ENCODE measurements around the gene TRPM1.

DNA sequence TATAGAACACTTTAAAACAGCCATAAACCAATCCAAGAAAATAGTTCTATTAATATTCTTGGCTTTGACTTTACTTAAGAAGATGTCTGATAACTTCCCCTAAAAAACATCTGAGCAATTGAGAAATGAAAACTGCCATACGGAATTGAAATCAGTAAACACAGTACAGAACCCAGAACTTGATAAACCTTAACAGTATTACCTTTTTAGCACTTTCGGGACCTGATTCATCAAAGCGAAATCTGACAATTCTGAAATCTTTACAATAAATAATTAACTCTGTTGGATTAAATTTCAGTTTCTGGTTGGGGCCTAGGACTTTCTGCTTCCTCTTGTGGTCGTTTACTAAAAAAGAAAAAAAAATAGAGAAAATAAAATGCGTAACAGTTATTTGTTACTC is 127.4 kb downstream of the TRPM1 start:
- no peak for TF ChIP-seq POLR2A (IDR thresholded peaks at IDR 0.05)
- TF ChIP-seq, protein P1, sequence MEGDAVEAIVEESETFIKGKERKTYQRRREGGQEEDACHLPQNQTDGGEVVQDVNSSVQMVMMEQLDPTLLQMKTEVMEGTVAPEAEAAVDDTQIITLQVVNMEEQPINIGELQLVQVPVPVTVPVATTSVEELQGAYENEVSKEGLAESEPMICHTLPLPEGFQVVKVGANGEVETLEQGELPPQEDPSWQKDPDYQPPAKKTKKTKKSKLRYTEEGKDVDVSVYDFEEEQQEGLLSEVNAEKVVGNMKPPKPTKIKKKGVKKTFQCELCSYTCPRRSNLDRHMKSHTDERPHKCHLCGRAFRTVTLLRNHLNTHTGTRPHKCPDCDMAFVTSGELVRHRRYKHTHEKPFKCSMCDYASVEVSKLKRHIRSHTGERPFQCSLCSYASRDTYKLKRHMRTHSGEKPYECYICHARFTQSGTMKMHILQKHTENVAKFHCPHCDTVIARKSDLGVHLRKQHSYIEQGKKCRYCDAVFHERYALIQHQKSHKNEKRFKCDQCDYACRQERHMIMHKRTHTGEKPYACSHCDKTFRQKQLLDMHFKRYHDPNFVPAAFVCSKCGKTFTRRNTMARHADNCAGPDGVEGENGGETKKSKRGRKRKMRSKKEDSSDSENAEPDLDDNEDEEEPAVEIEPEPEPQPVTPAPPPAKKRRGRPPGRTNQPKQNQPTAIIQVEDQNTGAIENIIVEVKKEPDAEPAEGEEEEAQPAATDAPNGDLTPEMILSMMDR (IDR thresholded peaks at IDR 0.05), result no peak
